PFSK-1 (cell line): Measurements from ENCODE around the gene LRBA.

Experiments
- FOXP2 ChIP-seq: optimal IDR thresholded peaks from 2 replicates; pipeline ENCODE3; 2011; ENCODE audit warnings: borderline replicate concordance, control low read depth, inconsistent platforms; ENCODE audit not compliant: insufficient read depth; ENCODE audit errors: extremely low read length, extremely low read depth
- POLR2AphosphoS5 ChIP-seq: IDR thresholded peaks from 2 replicates; pipeline ENCODE4 v1.6.1; 2012; ENCODE audit warnings: low read depth, mild to moderate bottlenecking, control low read depth, low read length, moderate library complexity
- SIN3A ChIP-seq: IDR thresholded peaks from 2 replicates; pipeline ENCODE4 v1.6.1; 2012; ENCODE audit warnings: mild to moderate bottlenecking, low read length, moderate library complexity, borderline replicate concordance; ENCODE audit not compliant: insufficient read depth
- TAF1 ChIP-seq: IDR thresholded peaks from 2 replicates; pipeline ENCODE4 v1.6.1; 2012; ENCODE audit warnings: low read length, control low read depth, borderline replicate concordance; ENCODE audit not compliant: insufficient read depth
- TF ChIP-seq, protein P1 (sequence below), 2 experiments: IDR thresholded peaks; 2 replicates each; pipeline versions ENCODE4 v1.6.1 to v1.8.0; 2011 to 2012; ENCODE audit warnings: low read depth in 2 of 2, low read length in 2 of 2, control low read depth in 1 of 2, inconsistent platforms in 1 of 2, mild to moderate bottlenecking in 1 of 2, moderate library complexity in 1 of 2; ENCODE audit not compliant: insufficient read depth in 1 of 2

The LRBA gene

DNA sequence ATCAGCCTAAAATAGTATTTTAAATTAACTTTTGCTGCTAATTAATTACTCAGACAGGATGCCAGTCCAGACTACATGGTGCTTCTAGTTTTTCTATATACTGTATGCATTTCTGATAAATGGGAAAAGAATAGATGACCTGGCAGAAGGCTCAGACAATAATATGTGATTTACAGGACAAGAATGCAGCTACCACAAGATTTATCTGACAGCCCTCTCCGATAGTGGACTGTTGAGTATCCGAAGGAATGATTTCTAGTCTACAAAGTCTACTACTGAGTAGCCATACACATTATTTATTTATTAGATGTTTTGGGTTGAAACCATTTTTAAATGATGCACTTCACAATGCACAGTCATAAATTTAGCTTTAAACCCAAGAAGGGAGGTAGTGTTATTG is 220.4 kb downstream of the LRBA start:
- no peak for TF ChIP-seq SIN3A
- no peak for TF ChIP-seq FOXP2
- no peak for TF ChIP-seq POLR2AphosphoS5
- TF ChIP-seq, protein P1, sequence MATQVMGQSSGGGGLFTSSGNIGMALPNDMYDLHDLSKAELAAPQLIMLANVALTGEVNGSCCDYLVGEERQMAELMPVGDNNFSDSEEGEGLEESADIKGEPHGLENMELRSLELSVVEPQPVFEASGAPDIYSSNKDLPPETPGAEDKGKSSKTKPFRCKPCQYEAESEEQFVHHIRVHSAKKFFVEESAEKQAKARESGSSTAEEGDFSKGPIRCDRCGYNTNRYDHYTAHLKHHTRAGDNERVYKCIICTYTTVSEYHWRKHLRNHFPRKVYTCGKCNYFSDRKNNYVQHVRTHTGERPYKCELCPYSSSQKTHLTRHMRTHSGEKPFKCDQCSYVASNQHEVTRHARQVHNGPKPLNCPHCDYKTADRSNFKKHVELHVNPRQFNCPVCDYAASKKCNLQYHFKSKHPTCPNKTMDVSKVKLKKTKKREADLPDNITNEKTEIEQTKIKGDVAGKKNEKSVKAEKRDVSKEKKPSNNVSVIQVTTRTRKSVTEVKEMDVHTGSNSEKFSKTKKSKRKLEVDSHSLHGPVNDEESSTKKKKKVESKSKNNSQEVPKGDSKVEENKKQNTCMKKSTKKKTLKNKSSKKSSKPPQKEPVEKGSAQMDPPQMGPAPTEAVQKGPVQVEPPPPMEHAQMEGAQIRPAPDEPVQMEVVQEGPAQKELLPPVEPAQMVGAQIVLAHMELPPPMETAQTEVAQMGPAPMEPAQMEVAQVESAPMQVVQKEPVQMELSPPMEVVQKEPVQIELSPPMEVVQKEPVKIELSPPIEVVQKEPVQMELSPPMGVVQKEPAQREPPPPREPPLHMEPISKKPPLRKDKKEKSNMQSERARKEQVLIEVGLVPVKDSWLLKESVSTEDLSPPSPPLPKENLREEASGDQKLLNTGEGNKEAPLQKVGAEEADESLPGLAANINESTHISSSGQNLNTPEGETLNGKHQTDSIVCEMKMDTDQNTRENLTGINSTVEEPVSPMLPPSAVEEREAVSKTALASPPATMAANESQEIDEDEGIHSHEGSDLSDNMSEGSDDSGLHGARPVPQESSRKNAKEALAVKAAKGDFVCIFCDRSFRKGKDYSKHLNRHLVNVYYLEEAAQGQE (IDR thresholded peaks at IDR 0.05; ENCODE audit: insufficient read depth in 1 of 2, low read depth in 2 of 2, low read length in 2 of 2), result no peak

DNA sequence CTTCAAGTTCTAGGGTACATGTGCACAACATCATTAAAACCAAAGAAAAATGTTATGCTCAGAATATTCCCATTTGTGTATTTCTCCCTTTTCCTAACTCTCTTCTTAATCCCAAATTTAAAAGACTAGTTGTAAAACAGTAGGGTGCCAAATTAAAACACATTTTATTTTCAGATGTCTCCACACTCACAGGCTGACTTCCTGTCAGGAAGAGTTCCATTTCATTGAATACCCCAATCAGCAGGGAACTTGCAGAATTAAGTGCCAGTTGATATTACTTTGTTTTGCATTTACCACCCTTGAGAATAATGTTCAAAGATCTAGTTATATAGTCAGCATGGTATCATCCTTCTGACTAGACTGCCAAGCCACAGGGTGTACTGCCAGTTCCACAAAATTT is 225.2 kb downstream of the LRBA start:
- no peak for TF ChIP-seq TAF1
- TF ChIP-seq FOXP2, result no peak
- TF ChIP-seq POLR2AphosphoS5, result no peak
- no peak for TF ChIP-seq SIN3A
- TF ChIP-seq, protein P1 (IDR thresholded peaks at IDR 0.05; ENCODE audit: insufficient read depth in 1 of 2, low read depth in 2 of 2, low read length in 2 of 2), result no peak

DNA sequence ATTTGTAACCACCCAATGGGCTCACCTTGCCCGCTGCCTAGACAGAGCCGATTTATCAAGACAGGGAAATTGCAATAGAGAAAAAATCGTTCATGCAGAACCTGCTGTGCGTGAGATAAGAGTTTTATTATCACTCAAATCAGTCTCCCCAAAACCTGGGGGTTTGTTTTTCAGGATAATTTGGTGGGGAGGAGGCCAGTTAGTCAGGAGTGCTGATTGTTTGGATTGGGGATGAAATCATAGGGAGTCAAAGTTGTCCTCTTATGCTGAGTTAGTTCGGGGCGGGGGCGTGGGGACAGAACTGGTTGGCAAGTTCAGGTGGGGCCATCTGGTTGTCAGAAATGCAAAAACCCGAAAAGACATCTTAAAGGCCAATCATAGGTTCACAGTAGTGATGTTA is 230.1 kb downstream of the LRBA start:
- TF ChIP-seq SIN3A (no peak), POLR2AphosphoS5 (no peak), FOXP2 (no peak), TAF1 (no peak)
- TF ChIP-seq, protein P1 (IDR thresholded peaks at IDR 0.05; ENCODE audit: insufficient read depth in 1 of 2, low read depth in 2 of 2, low read length in 2 of 2), result no peak

DNA sequence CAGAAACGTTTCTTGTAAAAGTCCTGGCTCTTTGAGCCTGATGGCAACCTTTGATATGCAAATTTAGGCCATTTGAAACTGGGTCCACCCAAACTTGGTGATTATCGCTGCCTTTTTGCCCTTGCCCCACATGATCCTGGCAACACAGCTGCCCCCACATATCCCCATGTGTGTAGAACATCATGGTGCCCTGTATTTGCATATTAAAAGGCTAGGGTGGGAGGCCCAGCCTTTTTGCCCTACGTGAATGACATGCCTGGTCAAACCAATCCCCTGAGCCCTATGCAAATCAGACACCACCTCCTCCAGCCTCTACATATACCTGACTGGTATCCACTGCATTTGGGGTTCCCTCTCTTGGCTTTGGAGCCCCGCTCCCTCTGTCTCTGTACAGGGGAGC is 230.8 kb downstream of the LRBA start:
- TF ChIP-seq, protein P1 (IDR thresholded peaks at IDR 0.05; ENCODE audit: insufficient read depth in 1 of 2, low read depth in 2 of 2, low read length in 2 of 2), result no peak
- TF ChIP-seq POLR2AphosphoS5, result no peak
- no peak for TF ChIP-seq TAF1
- TF ChIP-seq SIN3A, result no peak
- TF ChIP-seq FOXP2, result no peak

DNA sequence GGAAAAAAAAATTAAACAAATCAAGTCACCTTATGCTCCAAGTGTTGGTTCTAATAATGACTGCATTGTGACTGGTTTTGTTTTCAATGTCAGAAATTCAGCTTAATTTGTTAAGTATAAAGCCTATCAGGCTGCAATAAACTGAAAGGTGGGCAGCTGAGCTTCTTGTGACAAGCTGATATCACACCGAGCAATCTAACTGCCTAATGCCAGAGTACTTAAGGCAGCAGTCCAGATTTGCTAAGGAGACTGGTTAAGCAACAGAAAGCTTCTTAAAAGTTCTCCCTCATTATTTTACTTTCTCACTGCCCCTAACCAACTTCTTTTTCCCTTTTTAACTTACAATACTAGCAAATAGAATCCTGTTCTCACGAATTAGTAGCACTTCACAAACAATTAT is 232.2 kb downstream of the LRBA start:
- TF ChIP-seq, protein P1 (IDR thresholded peaks at IDR 0.05; ENCODE audit: insufficient read depth in 1 of 2, low read depth in 2 of 2, low read length in 2 of 2), result no peak
- no peak for TF ChIP-seq TAF1
- no peak for TF ChIP-seq FOXP2
- no peak for TF ChIP-seq SIN3A
- no peak for TF ChIP-seq POLR2AphosphoS5
